ENCODE data around the gene RPL27. TPM values are rescaled to one million over a fixed set of nuclear protein-coding genes. Genes with fewer than 3 reads are reported as not detected.

Gene RPL27
- total and polyA plus RNA-seq, 2 of the 4 experiments (the other 2 are of a cell fraction) = 1,595 to 2,806 TPM

DNA sequence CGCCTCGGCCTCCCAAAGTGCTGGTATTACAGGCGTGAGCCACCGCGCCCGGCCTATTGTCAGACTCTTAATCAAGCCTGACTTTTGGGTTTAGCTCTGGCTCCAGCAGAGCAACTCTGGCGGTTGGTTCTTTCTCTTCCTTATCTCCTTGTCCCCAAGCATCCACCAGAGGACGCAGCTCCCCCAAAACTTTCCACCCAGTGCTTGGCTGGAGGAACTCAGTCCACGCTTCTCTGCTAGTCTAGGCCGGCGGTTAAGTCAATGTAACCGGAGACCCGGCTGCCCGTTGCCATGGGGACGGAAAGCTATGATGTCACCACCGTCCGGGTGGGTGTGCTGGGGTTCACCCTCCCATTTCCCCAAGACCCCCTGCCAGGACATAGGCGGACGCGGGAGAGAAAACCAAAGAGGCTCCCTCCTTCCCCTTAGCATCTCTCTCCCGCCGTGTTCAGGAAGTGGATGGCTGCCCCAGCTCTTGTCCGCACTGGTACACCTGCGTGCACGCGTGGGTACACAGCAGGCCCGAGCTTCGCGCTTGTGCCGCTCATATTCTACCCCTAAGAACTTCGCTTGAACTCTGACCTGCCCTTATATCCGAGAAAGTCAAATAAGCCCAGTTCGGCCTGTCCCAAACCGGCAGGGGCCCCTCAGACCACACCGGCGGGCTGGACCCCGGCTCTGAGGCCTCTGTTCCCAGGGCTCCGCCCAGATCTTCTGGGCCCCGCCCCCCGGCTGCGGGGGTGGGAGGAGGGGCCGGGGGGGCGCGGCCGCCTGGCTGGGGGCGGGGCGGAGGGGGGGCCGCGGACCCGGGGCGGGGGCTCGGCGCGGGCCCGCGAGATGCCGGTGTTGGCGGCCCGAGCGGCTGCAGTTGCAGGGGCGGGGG, 26.4 kb downstream of the RPL27 start, which contains the start of gene RND2:
Gene RND2 (plus strand): TSS at position 825 of the 883 bp plus-strand sequence. CDS start 117 bp downstream, outside the sequence.
- Histone ChIP-seq H2BK15ac (ENCODE audit: low read depth, low read length) (no peak within 1 kb of the TSS), H4K5ac (ENCODE audit: low read depth, low read length) (0 out of 2 replicates have a peak within 1 kb of the TSS, but pooled peaks have one; percentile 1), H4K8ac (ENCODE audit: low read depth in 2 of 2, low read length in 2 of 2) (peak within 1 kb of the TSS in 1 of 2 experiments; percentile 73; a peak in 1 of 4 replicates), H3K18ac (ENCODE audit: low read depth, low read length) (no peak within 1 kb of the TSS), H3K9ac (ENCODE audit: low read depth, low read length) (peak within 1 kb of the TSS; percentile 17; the same call in 1 of the 2 replicates), H3K56ac (ENCODE audit: extremely low read depth, insufficient read depth, low read length) (no peak within 1 kb of the TSS), H3K14ac (replicated peaks; ENCODE audit: low read depth, low read length) (no peak within 1 kb of the TSS), H3K36me3 (ENCODE audit: control insufficient read depth, insufficient read depth, low read length) (peaks cover 5% of the 10 kb centered on the region; the same call in 1 of the 2 replicates), H3K79me1 (ENCODE audit: low read depth in 1 of 2, low read length in 2 of 2) (peaks cover 7 to 22% of the 10 kb centered on the region in 2 experiments; a peak in 3 of 4 replicates), H2AFZ (replicated peaks; ENCODE audit: low read length, poor library complexity) (peak within 1 kb of the TSS; percentile 99), H3K27me3 (ENCODE audit: control insufficient read depth, insufficient read depth, low read length) (peaks cover 4% of the 10 kb centered on the region; the same call in 1 of the 2 replicates), H2AK9ac (replicated peaks; ENCODE audit: low read depth, low read length, poor library complexity) (peak within 1 kb of the TSS; percentile 96), H3K9me1 (ENCODE audit: insufficient read depth, low read length) (peaks cover 6% of the 10 kb centered on the region), H3K4me3 (ENCODE audit: insufficient read depth, low read depth, low read length) (peak within 1 kb of the TSS; percentile 48), H2BK5ac (ENCODE audit: low read depth, low read length, poor library complexity, severe bottlenecking) (no peak within 1 kb of the TSS), H3K4me2 (ENCODE audit: low read depth, low read length) (peak within 1 kb of the TSS; percentile 92), H3K4me1 (ENCODE audit: control insufficient read depth, insufficient read depth, low read length) (peaks cover 8% of the 10 kb centered on the region), H3K4ac (ENCODE audit: low read depth, low read length) (peak within 1 kb of the TSS; percentile 46), H3K27ac (ENCODE audit: insufficient read depth, low read length) (no peak within 1 kb of the TSS), H2BK120ac (ENCODE audit: low read depth, low read length) (no peak within 1 kb of the TSS), H3K23ac (ENCODE audit: low read depth, low read length) (peak within 1 kb of the TSS; percentile 28; the same call in 1 of the 2 replicates), H2AK5ac (ENCODE audit: low read depth, low read length) (no peak within 1 kb of the TSS), H3K9me3 (ENCODE audit: control insufficient read depth, insufficient read depth, low read length) (no peaks in the 10 kb centered on the region), H4K91ac (ENCODE audit: insufficient read depth, low read depth, low read length) (peak within 1 kb of the TSS; percentile 45; the same call in 1 of the 2 replicates), H4K20me1 (ENCODE audit: insufficient read depth, low read length) (0 out of 2 replicates have a peak, but pooled peaks cover 2% of the 10 kb centered on the region), H2BK20ac (ENCODE audit: low read depth, low read length) (no peak within 1 kb of the TSS)
- in situ Hi-C loops (cut with MboI; ENCODE audit: low sequenced_read_pairs) (loop anchor here (5.0 kb wide), 1 partner anchor 148 kb away; the partner anchor contains the start of gene NBR1), dilution Hi-C loops (cut with HindIII; ENCODE audit: low sequenced_read_pairs, unreplicated experiment) (no loop called here), intact Hi-C loops (cut with micrococcal nuclease) (loop anchor here (1.0 kb wide), 1 partner anchor 147 kb away; the partner anchor contains the start of gene NBR1)
- TF ChIP-seq NFE2L2 (IDR thresholded peaks at IDR 0.05; ENCODE audit: low read depth, low read length) (no peak), POLR2A (IDR thresholded peaks at IDR 0.05; ENCODE audit: low read depth, low read length) (0 out of 2 replicates have a peak, but pooled peaks have one; percentile 40), RAD21 (IDR thresholded peaks at IDR 0.05; ENCODE audit: low read length) (peak; percentile 91), MAZ (IDR thresholded peaks at IDR 0.05; ENCODE audit: borderline replicate concordance, low read depth, low read length) (no peak), SMC3 (IDR thresholded peaks at IDR 0.05; ENCODE audit: low read depth, low read length) (peak; percentile 96), MXI1 (IDR thresholded peaks at IDR 0.05; ENCODE audit: borderline replicate concordance, low read depth, low read length) (peak; percentile 99), BHLHE40 (IDR thresholded peaks at IDR 0.05; ENCODE audit: low read depth, low read length) (peak; percentile 70), RFX5 (IDR thresholded peaks at IDR 0.05; ENCODE audit: low read depth, low read length) (no peak), FOS (IDR thresholded peaks at IDR 0.05; ENCODE audit: low read depth, low read length) (no peak), CEBPB (IDR thresholded peaks at IDR 0.05; ENCODE audit: low read depth, low read length) (peak; percentile 49)
- TF ChIP-seq, protein P1, sequence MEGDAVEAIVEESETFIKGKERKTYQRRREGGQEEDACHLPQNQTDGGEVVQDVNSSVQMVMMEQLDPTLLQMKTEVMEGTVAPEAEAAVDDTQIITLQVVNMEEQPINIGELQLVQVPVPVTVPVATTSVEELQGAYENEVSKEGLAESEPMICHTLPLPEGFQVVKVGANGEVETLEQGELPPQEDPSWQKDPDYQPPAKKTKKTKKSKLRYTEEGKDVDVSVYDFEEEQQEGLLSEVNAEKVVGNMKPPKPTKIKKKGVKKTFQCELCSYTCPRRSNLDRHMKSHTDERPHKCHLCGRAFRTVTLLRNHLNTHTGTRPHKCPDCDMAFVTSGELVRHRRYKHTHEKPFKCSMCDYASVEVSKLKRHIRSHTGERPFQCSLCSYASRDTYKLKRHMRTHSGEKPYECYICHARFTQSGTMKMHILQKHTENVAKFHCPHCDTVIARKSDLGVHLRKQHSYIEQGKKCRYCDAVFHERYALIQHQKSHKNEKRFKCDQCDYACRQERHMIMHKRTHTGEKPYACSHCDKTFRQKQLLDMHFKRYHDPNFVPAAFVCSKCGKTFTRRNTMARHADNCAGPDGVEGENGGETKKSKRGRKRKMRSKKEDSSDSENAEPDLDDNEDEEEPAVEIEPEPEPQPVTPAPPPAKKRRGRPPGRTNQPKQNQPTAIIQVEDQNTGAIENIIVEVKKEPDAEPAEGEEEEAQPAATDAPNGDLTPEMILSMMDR (conservative IDR thresholded peaks at IDR 0.05; ENCODE audit: low read depth, low read length) = peak; percentile 96
- TF ChIP-seq, protein P2, sequence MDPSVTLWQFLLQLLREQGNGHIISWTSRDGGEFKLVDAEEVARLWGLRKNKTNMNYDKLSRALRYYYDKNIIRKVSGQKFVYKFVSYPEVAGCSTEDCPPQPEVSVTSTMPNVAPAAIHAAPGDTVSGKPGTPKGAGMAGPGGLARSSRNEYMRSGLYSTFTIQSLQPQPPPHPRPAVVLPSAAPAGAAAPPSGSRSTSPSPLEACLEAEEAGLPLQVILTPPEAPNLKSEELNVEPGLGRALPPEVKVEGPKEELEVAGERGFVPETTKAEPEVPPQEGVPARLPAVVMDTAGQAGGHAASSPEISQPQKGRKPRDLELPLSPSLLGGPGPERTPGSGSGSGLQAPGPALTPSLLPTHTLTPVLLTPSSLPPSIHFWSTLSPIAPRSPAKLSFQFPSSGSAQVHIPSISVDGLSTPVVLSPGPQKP (IDR thresholded peaks at IDR 0.05; ENCODE audit: borderline replicate concordance, low read depth, low read length) = no peak
- DNase-seq (peak; percentile 96), ATAC-seq (ENCODE audit: low read depth) (peak; percentile 73)
- no TSS peak for BruUV-seq (replicated peaks)
- WGBS, 2 experiments (ENCODE audit: extremely low coverage in 2 of 2, insufficient read length in 1 of 2) = 4% methylated on average over 24 of the region's 61 CpGs; no CpG with 5 or more reads in 1 of the 2 experiments
- ChIA-PET POLR2A (ENCODE audit: unreplicated experiment) (interaction anchor here (1.0 to 1.2 kb wide), 2 partner anchors 147 to 291 kb away, joined by 3 to 4 read pairs; no protein-coding TSS in a partner anchor), CTCF (interaction anchor here (0.5 to 1.6 kb wide), 9 partner anchors 18 to 164 kb away, joined by 3 to 15 read pairs (median 4); partner anchors contain the start of gene BRCA1)

All from IMR-90 (cell line).